Neuronal stem cell (in vitro differentiated cells): ENCODE results near the gene APBB1.

Source experiments
- DNase-seq: peaks from one replicate; pipeline ENCODE4 v3.0.0-alpha.2; 2013; ENCODE audit warnings: low spot score
- H2AFZ ChIP-seq: one replicate; pipeline ENCODE4 v1.6.1; 2013; ENCODE audit warnings: mild to moderate bottlenecking, low read length, inconsistent platforms
- H2AK5ac ChIP-seq: 2 replicates; pipeline ENCODE4 v1.6.1; 2013; ENCODE audit warnings: low read depth, mild to moderate bottlenecking, inconsistent platforms, low read length, moderate library complexity, mixed read lengths
- H2BK120ac ChIP-seq: 2 replicates; pipeline ENCODE4 v1.6.1; 2013; ENCODE audit warnings: low read depth, mild to moderate bottlenecking, inconsistent platforms, low read length, moderate library complexity, mixed read lengths
- H2BK12ac ChIP-seq: one replicate; pipeline ENCODE4 v1.6.1; 2013; ENCODE audit warnings: low read length, inconsistent platforms
- H2BK15ac ChIP-seq: 2 replicates; pipeline ENCODE4 v1.6.1; 2013; ENCODE audit warnings: mild to moderate bottlenecking, low read length, inconsistent platforms, mixed read lengths
- H2BK5ac ChIP-seq: one replicate; pipeline ENCODE4 v1.6.1; 2013; ENCODE audit warnings: inconsistent platforms, mild to moderate bottlenecking, low read length, moderate library complexity
- H3K14ac ChIP-seq: one replicate; pipeline ENCODE4 v1.6.1; 2013; ENCODE audit warnings: low read length, inconsistent platforms
- H3K18ac ChIP-seq: 2 replicates; pipeline ENCODE4 v1.6.1; 2013; ENCODE audit warnings: low read length, inconsistent platforms
- H3K23ac ChIP-seq: 2 replicates; pipeline ENCODE4 v1.6.1; 2013; ENCODE audit warnings: low read depth, mild to moderate bottlenecking, mixed read lengths, low read length, inconsistent platforms; ENCODE audit not compliant: poor library complexity
- H3K27ac ChIP-seq: replicated peaks from 3 replicates; pipeline ENCODE4 v1.5.1; 2013; ENCODE audit warnings: low read length, inconsistent platforms
- H3K27me3 ChIP-seq, 3 experiments: 2 replicates each; pipeline ENCODE4 v1.6.1; 2013; ENCODE audit warnings: low read length in 3 of 3, mild to moderate bottlenecking in 2 of 3, inconsistent platforms in 1 of 3, low read depth in 1 of 3, mixed read lengths in 1 of 3, moderate library complexity in 1 of 3; ENCODE audit not compliant: control insufficient read depth in 3 of 3, insufficient read depth in 3 of 3
- H3K36me3 ChIP-seq, 2 donors: replicated peaks in 1 of 2; 2 replicates each; pipeline ENCODE4 v1.6.1; 2013; ENCODE audit warnings: low read length in 2 of 2; ENCODE audit not compliant: control insufficient read depth in 2 of 2, insufficient read depth in 2 of 2
- H3K4ac ChIP-seq: 2 replicates; pipeline ENCODE4 v1.6.1; 2013; ENCODE audit warnings: inconsistent platforms, mild to moderate bottlenecking, low read length, moderate library complexity
- H3K4me1 ChIP-seq, 2 donors: 1 replicate in 1 of 2; 2 replicates in 1 of 2; pipeline ENCODE4 v1.6.1; 2013; ENCODE audit warnings: low read length in 2 of 2, low read depth in 1 of 2; ENCODE audit not compliant: control insufficient read depth in 2 of 2, insufficient read depth in 1 of 2
- H3K4me2 ChIP-seq: one replicate; pipeline ENCODE4 v1.6.1; 2013; ENCODE audit warnings: mild to moderate bottlenecking, low read length, inconsistent platforms; ENCODE audit not compliant: insufficient read depth, poor library complexity, severe bottlenecking
- H3K4me3 ChIP-seq, 2 donors: 2 replicates each; pipeline ENCODE4 v1.5.1; 2013; ENCODE audit warnings: low read length in 2 of 2, mild to moderate bottlenecking in 2 of 2, inconsistent platforms in 1 of 2, moderate library complexity in 1 of 2
- H3K79me1 ChIP-seq: one replicate; pipeline ENCODE4 v1.6.1; 2013; ENCODE audit warnings: low read depth, mild to moderate bottlenecking, inconsistent platforms, low read length, moderate library complexity
- H3K9ac ChIP-seq: one replicate; pipeline ENCODE4 v1.6.1; 2013; ENCODE audit warnings: mild to moderate bottlenecking, low read depth, low read length, inconsistent platforms; ENCODE audit not compliant: poor library complexity
- H3K9me3 ChIP-seq, 2 donors: replicated peaks in 1 of 2; 2 replicates each; pipeline versions ENCODE3 to v1.6.1; 2013; ENCODE audit warnings: low read length in 2 of 2, mild to moderate bottlenecking in 2 of 2, inconsistent platforms in 1 of 2, low read depth in 1 of 2, mixed read lengths in 1 of 2, moderate library complexity in 1 of 2; ENCODE audit not compliant: control insufficient read depth in 2 of 2, insufficient read depth in 1 of 2
- H4K8ac ChIP-seq: one replicate; pipeline ENCODE4 v1.6.1; 2013; ENCODE audit warnings: low read depth, mild to moderate bottlenecking, inconsistent platforms, low read length, moderate library complexity
- H4K91ac ChIP-seq: one replicate; pipeline ENCODE4 v1.6.1; 2013; ENCODE audit warnings: low read length, low read depth, mild to moderate bottlenecking, inconsistent platforms; ENCODE audit not compliant: poor library complexity
- WGBS, 2 donors: extraction: QIAGEN DNeasy Blood & Tissue Kit; methylation state at CpG; one replicate each; pipeline ENCODE4 v1.1.7; 2013; ENCODE audit warnings: missing lambda C conversion rate in 2 of 2, mixed read lengths in 1 of 2; ENCODE audit not compliant: insufficient read length in 2 of 2, insufficient replicate concordance in 1 of 2; ENCODE audit errors: extremely low coverage in 2 of 2; 5-methylcytosine and 5-hydroxymethylcytosine counted together

The APBB1 gene

DNA sequence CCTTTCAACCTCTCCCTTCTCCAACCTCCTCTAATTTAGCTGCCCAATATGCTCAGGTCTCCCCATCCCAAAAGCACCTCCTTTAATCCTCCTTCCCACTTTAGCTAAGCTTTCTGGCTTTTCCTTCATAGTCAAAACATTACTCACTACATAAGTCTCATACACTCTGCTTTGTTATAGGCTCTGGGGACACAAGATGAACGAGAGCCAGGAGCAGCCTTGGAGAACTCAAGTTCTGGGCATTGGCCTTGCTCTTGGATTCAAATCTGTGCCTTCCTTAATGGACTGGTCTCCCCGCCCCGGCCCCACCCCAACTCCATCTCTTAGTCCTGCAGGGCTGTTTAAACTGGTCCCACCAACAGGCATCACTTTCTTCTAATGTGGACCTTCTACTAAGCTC, 33.3 kb upstream of the APBB1 start:
- Histone ChIP-seq H3K18ac (no peak overlapping the region), H3K4me1 (no peaks in the 10 kb centered on the region), H3K4me2 (no peak overlapping the region), H2BK5ac (no peak overlapping the region), H4K8ac (no peak overlapping the region), H3K9ac (no peak overlapping the region), H3K14ac (no peak overlapping the region), H2BK120ac (no peak overlapping the region), H3K36me3 (peaks cover 36 to 75% of the 10 kb centered on the region in 2 donors), H2BK12ac (no peak overlapping the region), H3K9me3 (no peaks in the 10 kb centered on the region), H3K79me1 (peaks cover 3% of the 10 kb centered on the region), H3K23ac (no peak overlapping the region), H3K27ac (no peak overlapping the region), H2AK5ac (no peak overlapping the region), H2BK15ac (no peak overlapping the region), H4K91ac (no peak overlapping the region), H3K4me3 (no peak overlapping the region), H3K27me3 (no peaks in the 10 kb centered on the region), H2AFZ (no peak overlapping the region), H3K4ac (no peak overlapping the region)
- no peak for DNase-seq
- no CpG with 5 or more reads among the region's 3 CpGs for WGBS, 2 donors

DNA sequence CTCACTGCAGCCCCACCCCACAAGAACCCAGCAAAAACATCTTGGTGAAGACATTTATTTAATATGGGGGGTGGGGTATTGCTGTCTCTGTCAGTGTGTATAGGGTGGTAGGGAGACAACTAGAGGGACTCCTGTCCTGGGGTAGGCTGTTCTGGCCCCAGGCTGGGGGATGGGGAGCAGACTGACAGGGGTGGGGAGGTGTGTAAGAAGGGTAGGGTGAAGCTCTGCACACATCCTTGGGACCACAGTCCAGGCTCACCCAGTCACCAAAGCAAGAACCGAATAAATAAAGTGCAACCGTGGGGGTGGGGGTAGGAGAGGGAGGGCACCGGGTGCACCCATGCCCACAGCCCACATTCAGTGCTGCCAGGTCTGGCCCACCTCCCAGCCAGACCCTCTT, 29.7 kb upstream of the APBB1 start:
- Histone ChIP-seq H2BK12ac (no peak overlapping the region), H3K4me1 (no peaks in the 10 kb centered on the region), H3K27me3 (no peaks in the 10 kb centered on the region), H2AK5ac (no peak overlapping the region), H3K9me3 (no peaks in the 10 kb centered on the region), H3K4me3 (no peak overlapping the region), H3K9ac (no peak overlapping the region), H3K23ac (peak overlapping the region; percentile 38), H2BK15ac (no peak overlapping the region), H3K14ac (no peak overlapping the region), H4K8ac (no peak overlapping the region), H3K79me1 (no peaks in the 10 kb centered on the region), H2AFZ (no peak overlapping the region), H2BK120ac (no peak overlapping the region), H3K18ac (no peak overlapping the region), H3K4me2 (no peak overlapping the region), H3K4ac (no peak overlapping the region), H3K27ac (no peak overlapping the region), H3K36me3 (peaks cover 18 to 45% of the 10 kb centered on the region in 2 donors), H4K91ac (no peak overlapping the region), H2BK5ac (no peak overlapping the region)
- WGBS, 2 donors: no CpG with 5 or more reads among the region's 3 CpGs
- DNase-seq: no peak

GRCh38 chr11:6443269-6444003, 24.5 kb upstream of the APBB1 start:
- H3K18ac ChIP-seq: no peak overlapping the region
- no CpG with 5 or more reads among the region's 5 CpGs for WGBS, 2 donors

DNA sequence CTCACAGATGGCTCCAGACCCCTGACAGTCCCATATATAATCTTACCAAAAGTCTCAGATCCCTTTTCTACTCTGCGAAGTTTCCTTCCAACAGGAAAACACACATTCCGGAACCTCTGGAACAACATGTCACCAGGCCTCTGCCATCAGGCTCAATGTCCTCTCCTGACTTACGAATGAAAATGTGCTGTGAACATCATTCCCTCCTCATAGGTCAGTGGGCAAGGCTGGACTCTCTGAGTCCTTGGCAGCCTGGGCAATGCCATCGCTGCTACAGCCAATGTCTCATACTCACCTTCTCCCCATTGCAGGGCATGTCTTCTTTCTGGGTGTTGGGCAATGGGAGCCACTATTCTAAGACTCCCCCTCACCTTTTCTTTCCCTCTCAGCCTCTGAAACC, 23.5 kb upstream of the APBB1 start:
- no peak overlapping the region for H2AFZ ChIP-seq
- DNase-seq: no peak
- no peak overlapping the region for H2BK5ac ChIP-seq
- no peak overlapping the region for H2AK5ac ChIP-seq
- H4K8ac ChIP-seq: no peak overlapping the region
- no peak overlapping the region for H3K9ac ChIP-seq
- no peak overlapping the region for H3K23ac ChIP-seq
- H4K91ac ChIP-seq: no peak overlapping the region
- no peak overlapping the region for H3K4ac ChIP-seq
- H3K4me2 ChIP-seq: no peak overlapping the region
- no peak overlapping the region for H3K4me3 ChIP-seq
- no peak overlapping the region for H3K18ac ChIP-seq
- peaks cover 2% of the 10 kb centered on the region in 2 donors for H3K4me1 ChIP-seq
- no peaks in the 10 kb centered on the region for H3K36me3 ChIP-seq
- no peak overlapping the region for H2BK12ac ChIP-seq
- H3K79me1 ChIP-seq: no peaks in the 10 kb centered on the region
- H2BK120ac ChIP-seq: no peak overlapping the region
- H3K27me3 ChIP-seq: no peaks in the 10 kb centered on the region
- no peak overlapping the region for H3K14ac ChIP-seq
- no peaks in the 10 kb centered on the region for H3K9me3 ChIP-seq
- no CpG with 5 or more reads among the region's 4 CpGs for WGBS, 2 donors
- H3K27ac ChIP-seq: no peak overlapping the region
- no peak overlapping the region for H2BK15ac ChIP-seq

More at GRCh38 chr11:6443269-6444003, 24.5 kb upstream of the APBB1 start:
- peak; percentile 31 for DNase-seq
- Histone ChIP-seq H3K9ac (no peak overlapping the region), H2AK5ac (no peak overlapping the region), H2BK12ac (no peak overlapping the region), H3K14ac (no peak overlapping the region), H3K23ac (no peak overlapping the region), H2BK120ac (no peak overlapping the region), H3K4ac (no peak overlapping the region), H4K8ac (no peak overlapping the region), H3K27me3 (no peaks in the 10 kb centered on the region), H2BK15ac (no peak overlapping the region), H2AFZ (no peak overlapping the region), H3K4me1 (no peaks in the 10 kb centered on the region), H2BK5ac (no peak overlapping the region), H3K27ac (no peak overlapping the region), H3K4me2 (no peak overlapping the region), H4K91ac (no peak overlapping the region), H3K4me3 (no peak overlapping the region), H3K36me3 (no peaks in the 10 kb centered on the region), H3K9me3 (no peaks in the 10 kb centered on the region), H3K79me1 (no peaks in the 10 kb centered on the region)
